ENCODE results near the gene LLGL2.
A peak's percentile ranks its signal among the peaks of the same experiment; 100 is the strongest.

The LLGL2 gene

GRCh38 chr17:75571197-75571884 is 45.8 kb downstream of the LLGL2 start:
- TF ChIP-seq CTCF (IDR thresholded peaks at IDR 0.05; ENCODE audit: low read depth, low read length) = no peak
- no peak overlapping the region for H3K4me3 ChIP-seq (replicated peaks in 1 of 2; ENCODE audit: low read depth in 2 of 2, low read length in 2 of 2)
- DNase-seq (ENCODE audit: low read depth in 2 of 2) = peak; percentile 19 to 23

GRCh38 chr17:75571885-75572215 is 46.4 kb downstream of the LLGL2 start:
- TF ChIP-seq CTCF (IDR thresholded peaks at IDR 0.05; ENCODE audit: low read depth, low read length) = no peak
- H3K4me3 ChIP-seq (replicated peaks in 1 of 2; ENCODE audit: low read depth in 2 of 2, low read length in 2 of 2) = no peak overlapping the region
- no peak for DNase-seq (ENCODE audit: low read depth in 2 of 2)

GRCh38 chr17:75572713-75573539 is 47.4 kb downstream of the LLGL2 start:
- DNase-seq (ENCODE audit: low read depth in 2 of 2) = no peak
- TF ChIP-seq CTCF (IDR thresholded peaks at IDR 0.05; ENCODE audit: low read depth, low read length) = no peak

GRCh38 chr17:75573540-75573957 is 48.1 kb downstream of the LLGL2 start:
- no peak overlapping the region for H3K4me3 ChIP-seq (replicated peaks in 1 of 2; ENCODE audit: low read depth in 2 of 2, low read length in 2 of 2)
- no peak for DNase-seq (ENCODE audit: low read depth in 2 of 2)
- TF ChIP-seq CTCF (IDR thresholded peaks at IDR 0.05; ENCODE audit: low read depth, low read length) = no peak

More at GRCh38 chr17:75572713-75573539, 47.4 kb downstream of the LLGL2 start:
- no peak overlapping the region for H3K4me3 ChIP-seq (replicated peaks in 1 of 2; ENCODE audit: low read depth in 2 of 2, low read length in 2 of 2)

- no peak for TF ChIP-seq CTCF (IDR thresholded peaks at IDR 0.05; ENCODE audit: low read depth, low read length)
- H3K4me3 ChIP-seq (replicated peaks in 1 of 2; ENCODE audit: low read depth in 2 of 2, low read length in 2 of 2) = no peak overlapping the region
- DNase-seq (ENCODE audit: low read depth in 2 of 2) = no peak
Observed at GRCh38 chr17:75573994-75574393, 48.5 kb downstream of the LLGL2 start.

GRCh38 chr17:75574404-75575036 is 49.0 kb downstream of the LLGL2 start:
- no peak for DNase-seq (ENCODE audit: low read depth in 2 of 2)
- no peak for TF ChIP-seq CTCF (IDR thresholded peaks at IDR 0.05; ENCODE audit: low read depth, low read length)

More at GRCh38 chr17:75574404-75575036, 49.0 kb downstream of the LLGL2 start:
- no peak overlapping the region for H3K4me3 ChIP-seq (replicated peaks in 1 of 2; ENCODE audit: low read depth in 2 of 2, low read length in 2 of 2)

All from cardiac fibroblast (primary cell).